Gastrocnemius medialis (tissue), 4 donors: ENCODE data around the gene GLE1. TPM values are rescaled to one million over a fixed set of nuclear protein-coding genes. Genes with fewer than 3 reads are reported as not detected.
"Not testable (repeated sequence)": the region's sequence is repeated elsewhere in the genome, so short reads cannot be mapped to it uniquely, and the experiment has no call there.

Source experiments
- ATAC-seq, 2 donors: fragments of 150-250 bp; one replicate each; pipeline ENCODE4 v1.9.1; 2016
- DNase-seq, 2 donors: peaks; one replicate each; pipeline ENCODE4 v3.0.0-alpha.2; 2019
- H3K27ac ChIP-seq, 4 donors: fragments of 200-600 bp; sonication (generic); 1 replicate in 1 of 4; 2 replicates in 3 of 4; pipeline ENCODE4 v1.5.1; 2016 to 2018; ENCODE audit warnings: mild to moderate bottlenecking in 2 of 4, moderate library complexity in 1 of 4
- H3K27me3 ChIP-seq, 3 donors: fragments of 200-600 bp; sonication (generic) in 2 of 3; 1 replicate in 1 of 3; 2 replicates in 2 of 3; pipeline versions ENCODE4 v1.5.1 to v1.6.0; 2016 to 2019; ENCODE audit warnings: mild to moderate bottlenecking in 1 of 3, moderate library complexity in 1 of 3
- H3K36me3 ChIP-seq, 2 donors: fragments of 200-600 bp; sonication (generic) in 1 of 2; one replicate each; pipeline ENCODE4 v1.5.1; 2017 to 2018
- H3K4me1 ChIP-seq, 2 donors: fragments of 200-600 bp; sonication (generic) in 1 of 2; one replicate each; pipeline ENCODE4 v1.5.1; 2016 to 2017; ENCODE audit warnings: mild to moderate bottlenecking in 2 of 2
- H3K4me3 ChIP-seq, 4 donors: fragments of 200-600 bp; sonication (generic) in 3 of 4; 1 replicate in 1 of 4; 2 replicates in 3 of 4; pipeline ENCODE4 v1.5.1; 2016 to 2019; ENCODE audit warnings: mild to moderate bottlenecking in 2 of 4
- H3K9me3 ChIP-seq, 3 donors: fragments of 200-600 bp; sonication (generic) in 2 of 3; 1 replicate in 1 of 3; 2 replicates in 2 of 3; pipeline ENCODE4 v1.5.1; 2016 to 2019
- CTCF ChIP-seq, 5 experiments: fragments of 450-650 bp in 3 of 5; fragments of 200-600 bp in 2 of 5; sonication (generic) in 2 of 5; IDR thresholded peaks in 4 of 5; conservative IDR thresholded peaks in 1 of 5; 1 replicate in 4 of 5; 2 replicates in 1 of 5; pipeline ENCODE4 v1.5.1; 2016 to 2019; ENCODE audit warnings: antibody characterized with exemption in 5 of 5, mild to moderate bottlenecking in 3 of 5, moderate library complexity in 3 of 5
- POLR2A ChIP-seq, 2 donors: fragments of 450-650 bp; IDR thresholded peaks; one replicate each; pipeline ENCODE4 v1.6.1; 2017; ENCODE audit warnings: antibody characterized with exemption in 2 of 2, mild to moderate bottlenecking in 2 of 2, moderate library complexity in 2 of 2
- in situ Hi-C, 4 donors: fragments of 200-750 bp; cut with MboI; loops; one replicate each; pipeline versions ENCODE4 v1.15.0 to v1.8.0; 2017; ENCODE audit warnings: low sequenced_read_pairs in 4 of 4
- intact Hi-C: fragments of 100-400 bp; cut with DNase I; formaldehyde crosslinking; loops from one replicate; pipeline ENCODE4 v1.15.1; 2023; ENCODE audit warnings: low total_unique reads
- total RNA-seq, 4 donors: library from RNA; depleted of rRNA; stranded (reverse); fragments of >200 nt; gene quantifications; one replicate each; pipeline versions ENCODE4 v1.1.0 to v1.2.3, GENCODE V29; 2016

Gene GLE1
- total RNA-seq, 4 donors from 2014 or later = 31.4 to 56.7 (median 32.7) TPM

- DNase-seq (no peak), ATAC-seq (no peak)
- H3K9me3 ChIP-seq = no peaks in the 10 kb centered on the region
- H3K4me3 ChIP-seq = no peak overlapping the region
- H3K27ac ChIP-seq = no peak overlapping the region
- intact Hi-C loops = loop anchor here (5.0 kb wide), 2 partner anchors 52 to 128 kb away; partner anchors contain the start of genes SPTAN1 and URM1
- peaks cover 5% of the 10 kb centered on the region in 2 donors for H3K4me1 ChIP-seq
- in situ Hi-C loops = no loop called here
- H3K27me3 ChIP-seq = no peaks in the 10 kb centered on the region
- TF ChIP-seq CTCF (IDR thresholded peaks at IDR 0.05 in 4 of 5, conservative IDR thresholded peaks at IDR 0.05 in 1 of 5) (no peak), POLR2A (IDR thresholded peaks at IDR 0.05) (no peak)
- H3K36me3 ChIP-seq = peaks cover 0 to 5% of the 10 kb centered on the region in 2 donors
These were observed 4.6 kb upstream of the GLE1 start for GRCh38 chr9:128499920-128500319.

GRCh38 chr9:128503415-128503825, 1.1 kb upstream of the GLE1 start:
- H3K36me3 ChIP-seq, ATAC-seq, in situ Hi-C loops, H3K27me3 ChIP-seq, DNase-seq, H3K9me3 ChIP-seq, H3K4me3 ChIP-seq: not testable (repeated sequence)
- H3K27ac ChIP-seq = peak overlapping the region in 1 of 4 donors; percentile 82
- intact Hi-C loops = loop anchor here (5.0 kb wide), 2 partner anchors 49 to 131 kb away; partner anchors contain the start of genes SPTAN1 and URM1
- H3K4me1 ChIP-seq = peaks cover 15 to 18% of the 10 kb centered on the region in 2 donors

- no peak for TF ChIP-seq POLR2A (IDR thresholded peaks at IDR 0.05)
- TF ChIP-seq CTCF (IDR thresholded peaks at IDR 0.05 in 4 of 5, conservative IDR thresholded peaks at IDR 0.05 in 1 of 5) = no peak
- intact Hi-C loops = loop anchor here (1.0 to 5.0 kb wide), 3 partner anchors 48 to 132 kb away; partner anchors contain the start of genes ODF2, SPTAN1 and URM1
- H3K4me3 ChIP-seq = peak overlapping the region; percentile 78 to 95 (median 88)
- peak in 1 of 2 donors; percentile 34 for ATAC-seq
- in situ Hi-C loops = no loop called here
- H3K4me1 ChIP-seq = peaks cover 15 to 18% of the 10 kb centered on the region in 2 donors
- H3K27ac ChIP-seq = peak overlapping the region; percentile 82 to 93 (median 84)
- no peaks in the 10 kb centered on the region for H3K27me3 ChIP-seq
- peaks cover 0 to 12% of the 10 kb centered on the region in 2 donors for H3K36me3 ChIP-seq
- no peaks in the 10 kb centered on the region for H3K9me3 ChIP-seq
- DNase-seq = no peak
These were observed 649 bp upstream of the GLE1 start for GRCh38 chr9:128503870-128504269.

- intact Hi-C loops (no loop called here), in situ Hi-C loops (no loop called here)
- TF ChIP-seq POLR2A (IDR thresholded peaks at IDR 0.05) = no peak
- TF ChIP-seq CTCF (IDR thresholded peaks at IDR 0.05 in 4 of 5, conservative IDR thresholded peaks at IDR 0.05 in 1 of 5) = no peak
- H3K4me1 ChIP-seq = peaks cover 15 to 18% of the 10 kb centered on the region in 2 donors
- peaks cover 0 to 21% of the 10 kb centered on the region in 2 donors for H3K36me3 ChIP-seq
- H3K9me3 ChIP-seq = no peaks in the 10 kb centered on the region
- H3K27ac ChIP-seq = peak overlapping the region in 3 of 4 donors; percentile 82 to 93 (median 82)
- no peaks in the 10 kb centered on the region for H3K27me3 ChIP-seq
- ATAC-seq (peak in 1 of 2 donors; percentile 12), DNase-seq (no peak)
- H3K4me3 ChIP-seq = peak overlapping the region; percentile 78 to 95 (median 88)
These were observed 871 bp downstream of the GLE1 start for GRCh38 chr9:128505414-128505765.

GRCh38 chr9:128505906-128506305, 1.4 kb downstream of the GLE1 start:
- intact Hi-C loops, DNase-seq, H3K27ac ChIP-seq, ATAC-seq, H3K27me3 ChIP-seq, in situ Hi-C loops, H3K9me3 ChIP-seq: not testable (repeated sequence)
- Histone ChIP-seq H3K36me3 (peaks cover 0 to 26% of the 10 kb centered on the region in 2 donors), H3K4me1 (peaks cover 15 to 18% of the 10 kb centered on the region in 2 donors), H3K4me3 (peak overlapping the region in 1 of 4 donors; percentile 92)

GRCh38 chr9:128512820-128513219, 8.3 kb downstream of the GLE1 start:
- in situ Hi-C loops = no loop called here
- no peaks in the 10 kb centered on the region for H3K4me1 ChIP-seq
- H3K4me3 ChIP-seq = no peak overlapping the region
- H3K27ac ChIP-seq = no peak overlapping the region
- no peaks in the 10 kb centered on the region for H3K9me3 ChIP-seq
- peaks cover 0 to 78% of the 10 kb centered on the region in 2 donors for H3K36me3 ChIP-seq
- DNase-seq = no peak
- ATAC-seq = no peak
- no peaks in the 10 kb centered on the region for H3K27me3 ChIP-seq
- intact Hi-C loops = no loop called here
- TF ChIP-seq POLR2A (IDR thresholded peaks at IDR 0.05) (no peak), CTCF (IDR thresholded peaks at IDR 0.05 in 4 of 5, conservative IDR thresholded peaks at IDR 0.05 in 1 of 5) (no peak)
